ENCODE data around the gene OR9A4.

DNA sequence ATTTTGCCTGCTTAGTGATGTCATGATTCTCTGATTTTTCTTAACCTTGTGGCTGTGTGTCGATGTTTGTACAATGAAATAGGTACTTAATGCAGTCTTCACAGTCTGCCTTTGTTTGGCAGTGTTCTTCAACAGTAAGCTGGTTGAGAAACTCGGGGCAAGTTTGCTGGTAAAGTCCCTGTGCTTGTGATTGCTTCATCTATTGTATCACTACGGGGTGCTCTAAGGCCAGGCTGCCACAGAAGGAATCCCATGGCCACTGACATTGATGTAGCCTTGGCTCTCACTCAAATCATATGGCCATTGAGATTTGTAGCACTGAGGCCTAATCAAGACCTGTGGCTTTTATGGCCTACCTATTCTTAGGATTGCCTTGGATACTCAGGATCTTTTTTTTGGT, 41.4 kb upstream of the OR9A4 start:
- TF ChIP-seq, protein P1, sequence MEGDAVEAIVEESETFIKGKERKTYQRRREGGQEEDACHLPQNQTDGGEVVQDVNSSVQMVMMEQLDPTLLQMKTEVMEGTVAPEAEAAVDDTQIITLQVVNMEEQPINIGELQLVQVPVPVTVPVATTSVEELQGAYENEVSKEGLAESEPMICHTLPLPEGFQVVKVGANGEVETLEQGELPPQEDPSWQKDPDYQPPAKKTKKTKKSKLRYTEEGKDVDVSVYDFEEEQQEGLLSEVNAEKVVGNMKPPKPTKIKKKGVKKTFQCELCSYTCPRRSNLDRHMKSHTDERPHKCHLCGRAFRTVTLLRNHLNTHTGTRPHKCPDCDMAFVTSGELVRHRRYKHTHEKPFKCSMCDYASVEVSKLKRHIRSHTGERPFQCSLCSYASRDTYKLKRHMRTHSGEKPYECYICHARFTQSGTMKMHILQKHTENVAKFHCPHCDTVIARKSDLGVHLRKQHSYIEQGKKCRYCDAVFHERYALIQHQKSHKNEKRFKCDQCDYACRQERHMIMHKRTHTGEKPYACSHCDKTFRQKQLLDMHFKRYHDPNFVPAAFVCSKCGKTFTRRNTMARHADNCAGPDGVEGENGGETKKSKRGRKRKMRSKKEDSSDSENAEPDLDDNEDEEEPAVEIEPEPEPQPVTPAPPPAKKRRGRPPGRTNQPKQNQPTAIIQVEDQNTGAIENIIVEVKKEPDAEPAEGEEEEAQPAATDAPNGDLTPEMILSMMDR (IDR thresholded peaks at IDR 0.05) = no peak
- TF ChIP-seq POLR2A (IDR thresholded peaks at IDR 0.05) = no peak

All from ovary (tissue), 3 donors.